Gastroesophageal sphincter (tissue), 3 donors: Measurements from ENCODE around the gene TBKBP1.

Experiments
- POLR2A ChIP-seq, 2 donors: fragments of 450-650 bp; IDR thresholded peaks; one replicate each; pipeline ENCODE4 v1.6.1; 2017; ENCODE audit warnings: antibody characterized with exemption in 2 of 2, mild to moderate bottlenecking in 2 of 2, moderate library complexity in 1 of 2
- TF ChIP-seq, protein P1 (sequence below), 4 experiments: fragments of 200-600 bp in 2 of 4; fragments of 450-650 bp in 2 of 4; sonication (generic) in 1 of 4; IDR thresholded peaks; one replicate each; pipeline ENCODE4 v1.5.1; 2017 to 2019; ENCODE audit warnings: antibody characterized with exemption in 4 of 4, mild to moderate bottlenecking in 2 of 4, moderate library complexity in 2 of 4

DNA sequence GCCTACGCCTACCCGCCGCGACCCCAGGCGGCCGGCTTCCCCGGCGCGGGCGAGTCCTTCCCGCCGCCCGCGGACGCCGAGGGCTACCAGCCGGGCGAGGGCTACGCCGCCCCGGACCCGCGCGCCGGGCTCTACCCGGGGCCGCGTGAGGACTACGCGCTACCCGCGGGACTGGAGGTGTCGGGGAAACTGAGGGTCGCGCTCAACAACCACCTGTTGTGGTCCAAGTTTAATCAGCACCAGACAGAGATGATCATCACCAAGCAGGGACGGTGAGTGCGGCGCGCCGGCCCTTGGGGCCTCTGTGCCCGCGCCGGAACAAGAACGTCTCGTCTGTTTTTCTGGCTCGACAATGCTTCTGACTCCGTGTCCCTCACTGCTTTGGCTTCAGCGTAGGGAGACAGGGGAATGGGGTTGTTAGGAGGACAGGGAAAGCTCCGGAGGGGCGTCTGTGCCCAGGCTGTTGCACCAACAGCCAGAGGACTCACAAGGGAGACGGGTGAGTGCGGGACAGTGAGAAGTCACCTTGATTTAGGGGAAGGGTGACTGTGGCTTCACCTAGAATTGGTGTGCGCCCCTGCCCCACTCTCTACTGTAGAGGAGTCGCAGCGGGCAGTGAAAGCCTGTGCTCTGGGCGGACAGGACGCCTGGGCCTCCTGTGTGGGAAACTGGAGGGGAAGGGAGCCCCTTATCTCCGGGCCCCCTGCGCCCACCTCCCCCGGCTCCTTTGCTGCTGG is 39.9 kb downstream of the TBKBP1 start:
- TF ChIP-seq, protein P1, sequence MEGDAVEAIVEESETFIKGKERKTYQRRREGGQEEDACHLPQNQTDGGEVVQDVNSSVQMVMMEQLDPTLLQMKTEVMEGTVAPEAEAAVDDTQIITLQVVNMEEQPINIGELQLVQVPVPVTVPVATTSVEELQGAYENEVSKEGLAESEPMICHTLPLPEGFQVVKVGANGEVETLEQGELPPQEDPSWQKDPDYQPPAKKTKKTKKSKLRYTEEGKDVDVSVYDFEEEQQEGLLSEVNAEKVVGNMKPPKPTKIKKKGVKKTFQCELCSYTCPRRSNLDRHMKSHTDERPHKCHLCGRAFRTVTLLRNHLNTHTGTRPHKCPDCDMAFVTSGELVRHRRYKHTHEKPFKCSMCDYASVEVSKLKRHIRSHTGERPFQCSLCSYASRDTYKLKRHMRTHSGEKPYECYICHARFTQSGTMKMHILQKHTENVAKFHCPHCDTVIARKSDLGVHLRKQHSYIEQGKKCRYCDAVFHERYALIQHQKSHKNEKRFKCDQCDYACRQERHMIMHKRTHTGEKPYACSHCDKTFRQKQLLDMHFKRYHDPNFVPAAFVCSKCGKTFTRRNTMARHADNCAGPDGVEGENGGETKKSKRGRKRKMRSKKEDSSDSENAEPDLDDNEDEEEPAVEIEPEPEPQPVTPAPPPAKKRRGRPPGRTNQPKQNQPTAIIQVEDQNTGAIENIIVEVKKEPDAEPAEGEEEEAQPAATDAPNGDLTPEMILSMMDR (IDR thresholded peaks at IDR 0.05), result no peak
- TF ChIP-seq POLR2A (IDR thresholded peaks at IDR 0.05), result no peak
